T47D (cell line): ENCODE results near the gene SKI.
"Not testable (repeated sequence)": the region's sequence is repeated elsewhere in the genome, so short reads cannot be mapped to it uniquely, and the experiment has no call there.

ENCODE experiments used
- DNase-seq, 2 experiments: peaks; one replicate each; pipeline versions ENCODE4 v3.0.0 to v3.0.0-alpha.2; 2011 to 2012; ENCODE audit warnings: low read depth in 1 of 2, low spot score in 1 of 2
- JUND ChIP-seq: IDR thresholded peaks from 2 replicates; pipeline ENCODE4 v1.6.1; 2012; ENCODE audit warnings: low read depth
- in situ Hi-C: cut with HindIII; loops from 2 replicates; pipeline ENCODE4 v1.10.0; 2016; ENCODE audit warnings: low sequenced_read_pairs, low pct_unique_long_range_greater_than_20kb

Gene SKI

GRCh38 chr1:2316451-2316961, 88.4 kb downstream of the SKI start:
- in situ Hi-C loops: no loop called here
- DNase-seq: no peak
- TF ChIP-seq JUND: no peak

DNA sequence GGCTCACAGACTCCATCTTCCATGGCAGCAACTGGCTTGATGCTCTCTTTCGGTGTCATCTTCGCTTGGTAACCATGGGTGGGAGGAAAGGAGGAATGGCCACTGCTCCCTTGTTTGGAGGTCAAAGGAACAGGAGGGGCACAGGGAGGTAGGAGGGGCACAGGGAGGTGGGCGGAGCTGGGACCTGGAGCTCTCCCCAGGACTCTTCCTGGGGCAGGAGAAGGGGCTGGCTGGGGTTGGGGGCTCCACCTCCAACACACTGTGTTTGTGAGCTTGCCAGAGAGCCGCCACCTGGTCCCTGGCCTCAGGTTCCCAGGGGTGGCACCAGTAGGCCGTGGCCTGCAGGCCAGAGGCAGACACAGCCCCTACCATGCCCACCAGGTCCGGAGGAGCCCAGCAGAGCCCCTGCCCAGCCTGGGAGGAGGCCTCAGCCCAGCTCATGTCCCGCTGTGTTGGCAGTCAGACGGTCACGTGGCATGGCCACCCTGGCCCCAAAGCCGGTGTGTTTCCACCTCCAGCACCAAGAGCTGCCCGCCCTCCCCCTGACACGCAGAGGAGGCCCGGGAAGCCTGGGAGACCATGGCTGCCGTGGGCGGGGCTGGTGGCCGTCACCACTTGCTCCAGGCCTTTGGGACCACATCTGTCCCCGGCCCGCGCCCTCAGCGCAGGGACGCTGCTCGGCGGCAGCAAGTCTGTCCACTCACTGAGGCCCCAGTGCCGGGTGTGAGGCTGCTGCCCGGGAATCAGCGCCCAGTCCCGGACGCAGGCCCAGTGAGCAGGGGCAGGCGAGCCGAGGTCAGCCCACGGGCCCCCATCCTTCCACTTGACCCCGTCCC, 89.3 kb downstream of the SKI start:
- DNase-seq: no peak
- no peak for TF ChIP-seq JUND
- in situ Hi-C loops: no loop called here

DNA sequence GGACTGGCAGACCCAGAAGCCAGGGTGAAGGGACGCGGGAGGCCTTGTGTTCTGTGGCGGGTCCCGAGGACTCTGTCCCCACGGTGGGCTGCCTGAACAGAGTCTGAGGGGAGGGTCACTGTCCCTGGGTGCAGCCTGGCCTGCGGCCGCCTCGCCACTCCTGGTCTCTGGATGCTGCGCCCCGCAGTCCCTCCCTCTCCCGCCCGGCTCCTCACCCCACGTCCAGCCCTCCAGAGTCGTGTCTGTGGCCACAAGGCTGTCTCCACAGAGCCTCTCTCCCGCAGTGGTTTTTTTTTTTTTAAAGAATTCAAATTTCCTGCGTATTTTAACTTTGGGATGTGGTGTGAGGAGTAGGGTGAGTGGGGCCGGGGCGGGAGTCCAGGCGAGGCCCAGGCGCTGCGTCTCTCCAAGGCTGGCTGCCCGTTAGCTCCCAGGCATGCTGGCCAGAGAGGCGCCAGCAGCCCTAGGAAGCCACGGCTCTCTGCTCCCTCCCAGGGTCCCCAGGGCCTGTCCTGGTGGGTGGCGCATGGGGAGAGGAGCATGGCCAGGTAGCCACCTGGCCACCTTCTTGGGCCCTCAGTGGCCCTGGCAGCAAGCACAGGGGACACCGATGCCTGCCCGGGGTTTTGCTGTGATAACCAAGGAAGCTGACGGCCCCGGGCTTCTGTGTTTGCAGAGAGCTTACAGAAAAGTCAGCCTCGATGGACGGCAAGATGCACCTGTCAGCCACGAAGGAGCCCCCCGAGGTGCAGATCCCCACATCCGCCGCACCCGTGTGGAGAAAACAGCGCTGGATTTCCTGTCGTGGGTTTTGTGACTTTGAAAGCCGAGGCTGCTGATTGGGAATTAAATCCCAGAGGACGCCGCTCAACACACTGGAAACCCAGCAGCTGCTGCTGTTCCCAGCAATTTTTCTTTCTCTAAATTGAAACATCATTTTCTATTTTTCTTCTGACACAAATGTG, 90.5 kb downstream of the SKI start:
- DNase-seq: no peak
- TF ChIP-seq JUND: no peak
- in situ Hi-C loops: no loop called here

GRCh38 chr1:2319291-2319690, 91.2 kb downstream of the SKI start:
- no peak for TF ChIP-seq JUND
- DNase-seq: no peak
- in situ Hi-C loops: no loop called here

DNA sequence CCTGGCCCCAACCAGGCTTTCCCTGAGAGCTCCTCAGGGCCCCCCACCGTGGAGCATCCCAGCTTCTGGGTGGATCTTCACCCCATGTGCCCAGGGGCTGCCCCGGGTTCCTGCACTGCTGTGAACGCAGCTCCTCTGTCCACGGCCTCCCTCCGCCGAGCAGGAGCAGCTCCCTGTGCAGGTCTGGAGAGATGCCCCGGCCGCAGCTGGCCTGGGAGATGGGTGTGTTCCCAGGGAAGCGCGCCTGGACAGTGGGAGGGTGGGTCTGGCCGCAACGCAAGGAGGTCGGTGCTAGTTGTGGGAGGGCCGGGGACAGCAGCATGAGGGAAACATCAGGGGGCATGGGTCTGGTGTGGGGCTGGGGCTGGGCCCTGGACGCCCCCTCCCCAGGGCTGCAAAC, 91.9 kb downstream of the SKI start:
- TF ChIP-seq JUND: no peak
- no peak for DNase-seq
- in situ Hi-C loops: no loop called here

GRCh38 chr1:2320760-2321667, 92.9 kb downstream of the SKI start:
- in situ Hi-C loops: no loop called here
- no peak for DNase-seq
- TF ChIP-seq JUND: no peak

- in situ Hi-C loops: no loop called here
- DNase-seq: no peak
Measured at GRCh38 chr1:2322065-2322571, 94.0 kb downstream of the SKI start.

GRCh38 chr1:2322581-2323211, 94.6 kb downstream of the SKI start:
- DNase-seq: no peak
- in situ Hi-C loops: no loop called here
- no peak for TF ChIP-seq JUND

More at GRCh38 chr1:2322065-2322571, 94.0 kb downstream of the SKI start:
- TF ChIP-seq JUND: no peak

GRCh38 chr1:2323451-2323974, 95.4 kb downstream of the SKI start:
- no peak for TF ChIP-seq JUND
- DNase-seq: no peak
- in situ Hi-C loops: no loop called here

- in situ Hi-C loops: no loop called here
- DNase-seq: no peak
- TF ChIP-seq JUND: no peak
Measured at GRCh38 chr1:2324553-2325366, 96.6 kb downstream of the SKI start.

GRCh38 chr1:2326524-2326923, 98.4 kb downstream of the SKI start:
- no peak for TF ChIP-seq JUND
- peak in 1 of 2 experiments; percentile 16 for DNase-seq
- in situ Hi-C loops: no loop called here

GRCh38 chr1:2327162-2327561, 99.0 kb downstream of the SKI start:
- in situ Hi-C loops, DNase-seq: not testable (repeated sequence)
